Measurements from ENCODE around the gene HP1BP3.

The HP1BP3 gene

DNA sequence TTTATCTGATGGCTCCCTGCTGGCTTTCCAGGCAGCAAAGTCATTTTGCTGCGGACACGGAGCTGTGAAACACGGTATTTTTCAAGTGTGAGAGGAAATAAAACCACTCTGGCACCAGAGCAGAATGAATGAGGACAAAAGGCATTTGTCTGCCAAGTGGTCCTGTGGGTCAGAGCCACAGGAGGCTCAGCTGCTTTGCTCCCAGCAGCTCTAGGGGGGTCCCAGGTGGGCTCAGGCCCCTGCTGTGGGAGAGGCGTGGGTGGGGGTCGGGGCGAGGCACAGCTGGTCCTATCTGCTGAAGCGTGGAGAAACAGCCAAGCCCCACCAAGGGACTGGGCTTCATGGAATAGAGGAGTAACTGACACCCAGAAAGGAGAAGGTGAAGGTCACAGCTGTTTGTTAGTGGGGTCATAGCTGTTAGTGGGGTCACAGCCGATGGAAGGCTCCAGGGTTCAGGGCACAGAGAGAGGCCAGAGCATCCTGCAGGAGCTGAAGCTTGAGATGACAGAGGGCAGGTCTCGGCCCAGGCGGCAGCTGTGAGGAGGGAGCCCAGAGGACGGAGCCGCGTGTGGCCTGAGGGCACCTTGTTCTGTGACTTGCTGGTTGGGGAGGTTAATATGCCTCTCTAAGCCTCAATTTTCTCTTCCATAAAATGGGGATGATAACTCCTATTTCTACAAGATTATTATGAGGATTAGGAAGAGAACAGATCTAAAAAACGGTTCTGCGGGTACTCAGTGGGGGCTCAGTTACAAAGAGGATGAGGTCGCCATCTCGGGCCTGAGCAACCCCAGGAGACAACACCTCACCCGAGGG is 76.4 kb downstream of the HP1BP3 start:
- DNase-seq: no peak

DNA sequence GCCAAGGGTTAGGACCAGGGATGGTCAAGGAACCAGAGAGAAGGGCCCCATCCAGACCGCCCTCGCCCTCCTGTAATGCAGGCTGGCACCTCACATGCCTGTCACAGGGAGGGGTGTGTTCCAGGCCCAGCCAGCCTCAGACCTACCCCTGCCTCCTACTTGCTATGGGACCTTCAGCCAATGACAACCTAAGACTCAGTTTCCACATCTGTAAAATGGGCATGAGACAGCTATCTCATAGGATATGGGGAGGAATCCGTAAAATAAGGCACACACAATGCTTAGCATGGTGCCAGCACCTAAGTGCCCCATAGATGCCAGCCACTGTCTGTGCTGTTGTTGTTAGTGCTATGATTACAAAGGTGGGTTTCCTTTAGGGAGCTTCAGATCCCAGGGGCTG is 77.2 kb downstream of the HP1BP3 start:
- no peak for DNase-seq

DNA sequence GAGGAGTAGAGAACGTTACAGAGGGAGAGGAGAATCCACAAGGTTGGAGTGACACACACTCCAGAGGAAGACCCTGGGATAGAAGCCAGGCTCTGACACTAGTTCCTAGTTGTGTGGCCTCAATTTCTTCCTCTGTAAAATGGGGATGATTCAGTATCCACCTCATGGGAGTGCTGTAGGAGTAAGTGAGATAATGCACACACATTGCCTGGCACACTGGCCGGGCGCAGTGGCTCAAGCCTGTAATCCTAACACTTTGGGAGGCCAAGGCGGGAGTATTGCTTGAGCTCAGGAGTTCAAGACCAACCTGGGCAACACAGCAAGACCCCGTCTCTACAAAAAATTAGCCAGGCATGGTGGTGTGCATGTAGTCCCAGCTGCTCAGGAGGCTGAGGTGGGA is 78.2 kb downstream of the HP1BP3 start:
- DNase-seq: no peak

DNA sequence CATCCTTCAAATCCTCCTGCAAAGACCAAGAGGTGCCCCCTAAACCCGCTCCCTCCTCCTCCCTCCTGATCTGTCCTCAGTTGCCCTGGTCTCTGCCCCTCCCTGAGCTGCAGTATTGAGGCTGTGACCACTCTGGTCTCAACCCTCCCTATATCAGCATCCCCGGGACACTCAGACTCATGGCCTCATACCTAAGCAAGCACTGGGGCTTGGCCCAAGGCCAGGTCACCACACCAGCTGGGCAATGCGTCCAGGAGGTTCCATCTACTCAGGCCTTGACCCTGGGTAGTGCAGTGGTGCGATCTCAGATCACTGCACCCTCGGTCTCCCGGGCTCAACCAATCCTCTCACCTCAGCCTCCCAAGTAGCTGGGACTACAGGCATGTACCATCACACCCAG is 79.0 kb downstream of the HP1BP3 start:
- no peak for DNase-seq

DNA sequence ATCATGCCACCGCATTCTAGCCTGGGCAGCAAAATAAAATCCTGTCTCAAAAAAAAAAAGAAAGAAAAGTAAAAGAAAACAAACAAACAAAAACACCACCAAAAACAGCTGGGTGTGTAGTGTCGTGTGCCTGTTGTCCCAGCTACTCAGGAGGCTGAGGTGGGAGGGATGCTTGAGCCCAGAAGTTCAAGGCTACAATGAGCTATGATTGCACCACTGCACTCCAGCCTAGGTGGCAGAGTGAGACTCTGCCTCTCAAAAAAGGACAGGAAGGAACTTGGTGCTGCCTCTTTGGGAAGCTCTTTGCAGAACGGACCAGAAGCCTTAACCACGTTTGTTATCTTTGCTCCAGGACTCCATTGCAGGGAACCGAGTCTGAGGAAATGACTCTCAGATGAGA is 80.3 kb downstream of the HP1BP3 start:
- DNase-seq: no peak

DNA sequence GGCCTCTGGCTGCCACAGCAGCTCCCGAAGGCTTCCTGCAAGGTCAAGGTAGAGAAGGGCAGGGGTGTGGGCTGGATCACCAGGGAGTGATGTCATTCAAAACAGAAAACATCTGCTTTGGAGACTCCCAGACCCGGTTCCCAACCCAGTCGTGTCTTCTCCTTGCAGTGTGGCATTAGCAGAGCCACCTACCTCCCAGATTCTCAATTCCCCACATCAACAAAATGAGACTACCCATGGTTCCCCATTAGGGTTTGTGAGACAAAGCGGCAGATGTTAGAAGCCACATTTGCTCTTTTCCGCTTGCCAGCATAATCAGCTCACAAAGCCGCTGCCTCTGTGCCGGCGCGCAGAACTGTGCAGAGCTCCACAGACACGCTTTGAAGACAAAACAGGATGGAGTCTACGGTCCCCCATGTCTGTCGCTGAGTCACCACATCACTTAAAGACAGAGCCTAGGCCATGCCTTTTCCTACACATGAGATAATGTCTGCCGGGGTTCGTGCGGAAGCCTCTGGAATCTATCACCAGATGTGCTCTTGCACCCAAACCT is 81.8 kb downstream of the HP1BP3 start:
- DNase-seq: no peak

DNA sequence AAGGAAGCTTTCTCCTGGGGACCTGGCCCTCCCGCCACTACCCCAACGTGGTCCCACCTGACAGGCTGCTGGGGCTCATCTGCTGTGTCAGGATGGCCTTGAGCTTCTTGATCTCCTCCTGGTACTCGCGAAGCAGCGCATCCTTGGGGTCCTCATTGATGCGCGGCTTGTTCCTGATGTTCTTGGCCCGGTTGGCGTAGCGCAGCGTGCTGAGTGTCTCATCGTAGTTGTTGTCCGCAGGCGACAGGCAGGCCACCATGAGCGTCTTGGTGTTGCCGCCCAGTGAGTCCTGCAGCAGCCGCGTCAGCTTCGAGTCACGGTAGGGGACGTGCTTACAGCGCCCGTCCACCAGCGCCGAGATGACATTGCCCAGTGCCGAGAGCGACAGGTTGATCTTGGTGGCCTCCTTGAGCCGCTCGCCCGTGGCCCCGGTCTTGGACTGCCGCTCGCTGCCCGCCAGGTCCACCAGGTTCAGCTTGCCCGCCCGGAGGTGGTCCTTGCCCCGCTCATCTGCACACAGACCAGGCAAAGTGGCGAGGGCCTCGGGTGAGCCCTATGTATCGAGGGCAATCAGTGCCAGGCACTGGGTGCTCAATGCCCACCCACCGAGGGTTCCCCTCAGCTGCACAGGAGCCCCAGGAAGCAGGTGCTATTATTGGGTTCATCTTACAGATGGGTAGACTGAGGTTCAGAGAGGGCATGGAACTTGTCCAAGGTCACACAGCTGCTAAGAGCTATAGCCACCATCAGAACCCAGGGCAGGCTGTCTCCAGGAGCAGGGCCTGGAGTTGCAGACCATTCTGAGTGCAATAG is 82.5 kb downstream of the HP1BP3 start:
- DNase-seq: no peak

DNA sequence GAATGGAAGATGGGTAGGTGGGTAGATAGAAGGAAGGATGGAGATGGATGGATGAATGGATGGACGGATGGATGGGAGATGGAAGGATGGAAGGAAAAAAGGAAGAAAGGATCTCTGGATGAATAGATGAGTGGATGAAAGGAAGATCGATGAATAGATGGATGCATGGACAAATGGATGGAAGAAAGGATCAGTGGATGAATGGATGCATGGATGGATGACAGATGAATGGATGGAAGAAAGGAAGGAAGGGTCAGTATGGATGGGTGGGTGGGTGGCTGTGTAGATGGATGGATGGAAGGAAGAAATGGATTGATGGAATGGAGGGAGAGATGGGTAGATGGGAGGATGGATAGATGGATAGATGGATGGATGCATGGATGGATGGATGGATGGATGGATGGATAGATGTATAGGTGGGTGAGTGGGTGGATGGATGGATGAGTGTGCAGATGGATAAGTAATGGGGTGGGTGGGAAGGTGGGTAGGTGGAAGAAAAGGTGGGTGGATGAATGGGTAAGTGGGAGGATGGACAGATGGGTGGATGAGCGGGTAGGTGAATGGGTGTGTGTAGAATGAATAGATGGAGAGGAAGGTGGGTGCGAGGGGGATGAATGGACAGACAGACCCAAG is 83.9 kb downstream of the HP1BP3 start:
- DNase-seq: no peak

DNA sequence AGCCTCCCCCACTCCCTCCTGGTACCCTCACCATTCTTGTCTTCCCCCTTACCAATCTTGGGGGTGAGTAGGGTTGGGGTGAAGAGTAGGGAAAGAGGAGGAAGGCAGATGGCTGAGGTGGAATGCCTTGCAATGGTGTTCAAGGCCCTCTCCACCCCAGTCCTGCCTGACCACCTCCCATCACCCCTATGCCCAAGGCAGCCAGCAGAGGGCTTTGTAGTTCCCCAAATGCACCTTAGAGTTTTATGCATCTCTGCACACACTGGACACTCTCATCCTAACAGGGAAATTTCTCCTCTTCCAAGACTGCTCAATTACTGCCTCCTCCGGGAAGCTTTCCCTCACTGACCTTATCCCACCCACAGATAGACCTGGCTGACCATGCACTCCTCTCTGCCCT is 84.7 kb downstream of the HP1BP3 start:
- DNase-seq: no peak

DNA sequence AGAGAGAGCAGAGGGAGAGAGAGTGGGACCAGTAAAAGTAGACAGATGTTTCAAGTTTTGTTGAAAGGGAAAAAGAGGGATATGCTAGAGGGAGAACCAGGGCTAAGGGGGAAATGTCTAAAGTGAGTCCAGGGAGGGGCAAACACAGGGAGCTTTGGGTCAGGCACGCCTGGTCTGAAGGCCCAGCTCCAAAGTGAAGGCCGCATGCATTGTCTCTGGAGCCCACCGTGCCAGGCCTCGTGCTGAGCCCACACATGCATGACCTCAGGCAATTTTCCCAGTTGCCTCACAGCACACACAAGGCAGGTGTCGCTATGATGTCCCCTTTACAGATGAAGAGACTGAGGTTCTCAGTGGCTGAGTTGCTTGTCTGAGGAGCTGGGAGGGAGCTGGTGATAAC is 85.3 kb downstream of the HP1BP3 start:
- DNase-seq: no peak

DNA sequence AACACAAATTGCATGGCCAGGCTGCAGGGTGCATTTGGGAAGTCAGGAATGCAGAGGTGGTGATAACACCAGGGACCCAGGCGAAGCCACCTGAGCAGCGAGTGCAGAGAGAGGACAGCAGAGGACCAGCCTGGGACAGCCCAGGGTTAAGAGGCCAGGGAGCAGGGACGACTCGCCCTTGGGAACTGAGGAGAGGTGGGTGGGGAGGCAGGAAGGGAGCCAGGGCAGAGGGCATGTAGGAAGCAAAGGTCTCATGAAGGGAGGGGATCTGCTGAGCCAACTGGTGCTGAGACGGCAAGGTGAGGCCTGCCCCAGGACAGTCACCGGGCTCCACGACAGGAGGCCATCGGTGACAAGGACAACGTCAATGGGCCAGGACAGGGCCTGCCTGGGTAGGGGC is 85.7 kb downstream of the HP1BP3 start:
- no peak for DNase-seq

DNA sequence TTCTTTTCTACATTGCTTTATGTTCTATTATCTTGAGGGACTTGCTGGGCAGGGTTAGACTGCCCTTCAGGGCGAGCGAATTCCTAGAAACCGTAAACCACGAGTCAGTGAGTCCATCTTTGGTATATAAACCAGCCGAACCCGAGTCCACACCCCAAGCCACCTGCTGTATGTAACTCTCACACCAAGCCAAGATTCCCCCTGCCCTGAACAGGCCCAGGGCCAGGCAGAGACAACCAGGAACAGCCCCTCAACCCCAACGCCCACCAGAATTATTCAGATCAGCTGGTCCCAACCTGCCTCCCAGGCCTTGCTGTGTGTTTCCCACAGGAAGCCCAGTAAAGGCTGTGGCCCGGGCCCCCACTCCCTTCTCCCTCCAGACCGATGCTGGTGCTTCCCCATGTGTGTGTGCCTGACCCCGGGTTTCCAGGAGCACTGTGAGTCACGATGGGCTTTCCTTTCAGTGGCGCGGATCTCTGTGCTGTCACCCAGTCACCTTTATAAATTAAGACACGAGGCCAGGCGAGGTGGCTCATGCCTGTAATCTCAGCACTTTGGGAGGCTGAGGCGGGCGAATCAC is 86.4 kb downstream of the HP1BP3 start:
- no peak for DNase-seq

DNA sequence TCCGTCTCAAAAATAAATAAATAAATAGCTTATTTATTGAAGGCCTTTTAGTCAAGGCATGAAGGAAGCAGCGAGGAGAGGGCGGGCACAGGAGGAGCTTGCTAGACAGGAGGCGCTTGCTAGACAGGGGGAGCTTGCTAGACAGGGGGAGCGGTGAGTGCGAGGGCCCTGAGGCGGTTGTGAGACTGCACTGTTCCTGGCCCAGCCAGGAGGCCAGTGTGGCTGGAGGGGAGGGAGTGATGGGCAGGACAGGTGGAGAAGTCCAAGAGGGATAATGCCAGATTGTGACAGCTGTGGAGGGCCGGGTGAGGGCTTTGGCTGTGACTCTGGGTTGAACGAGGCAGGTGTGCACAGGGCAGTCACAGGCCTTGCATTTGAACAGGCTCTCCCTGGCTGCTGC is 87.5 kb downstream of the HP1BP3 start:
- no peak for DNase-seq

DNA sequence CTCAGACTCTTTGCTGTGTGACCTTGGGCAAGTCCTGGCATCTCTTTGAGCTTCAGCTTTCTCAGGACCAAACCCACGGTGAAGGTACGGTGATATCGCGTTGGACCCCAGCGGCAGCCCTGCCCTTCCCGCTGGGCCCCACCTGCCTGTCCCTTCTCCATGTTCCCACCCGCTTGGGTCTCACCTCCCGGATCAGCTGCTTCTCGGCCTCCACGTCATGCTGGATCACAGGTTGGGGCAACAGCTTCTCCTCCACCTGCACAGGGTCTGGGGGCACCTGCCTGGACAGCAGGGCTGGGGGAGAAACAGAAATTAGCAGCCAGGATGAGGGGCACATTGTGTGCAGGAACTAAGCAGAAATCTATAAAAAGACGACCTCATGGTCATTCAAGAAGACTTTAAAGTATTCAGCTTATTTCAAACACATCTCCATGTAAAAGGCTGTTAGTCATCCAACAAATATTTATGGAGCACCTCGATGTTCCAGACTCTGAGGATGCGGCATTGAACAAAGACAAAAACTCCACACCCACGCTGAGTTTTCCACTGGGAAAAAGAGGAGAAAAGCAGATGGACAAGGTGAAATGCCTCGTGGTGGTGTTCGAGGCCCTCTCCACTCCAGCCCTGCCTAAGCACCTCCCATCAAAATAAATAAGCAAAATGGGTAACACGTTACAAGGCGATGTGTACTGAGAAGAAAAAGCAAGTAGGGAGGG is 88.8 kb downstream of the HP1BP3 start:
- no peak for DNase-seq

DNA sequence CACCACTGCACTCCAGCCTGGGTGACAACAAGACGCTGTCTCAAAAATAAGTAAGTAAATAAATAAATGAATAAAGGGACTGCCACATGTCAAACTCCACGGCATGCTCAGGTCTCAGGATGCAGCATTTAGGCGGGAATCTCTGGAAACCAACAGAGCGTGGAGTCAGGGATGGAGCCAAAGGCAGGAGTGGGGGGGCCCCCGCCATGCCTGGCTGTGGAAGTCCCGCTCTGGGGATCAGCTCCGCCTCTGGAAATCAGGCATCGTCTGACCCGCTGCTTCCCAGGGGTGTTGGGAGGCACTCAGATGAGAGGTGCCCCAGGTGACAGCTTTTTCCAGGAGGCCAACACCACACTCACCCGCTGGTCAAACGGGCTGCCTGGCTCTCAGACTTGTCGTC is 89.5 kb downstream of the HP1BP3 start:
- no peak for DNase-seq

DNA sequence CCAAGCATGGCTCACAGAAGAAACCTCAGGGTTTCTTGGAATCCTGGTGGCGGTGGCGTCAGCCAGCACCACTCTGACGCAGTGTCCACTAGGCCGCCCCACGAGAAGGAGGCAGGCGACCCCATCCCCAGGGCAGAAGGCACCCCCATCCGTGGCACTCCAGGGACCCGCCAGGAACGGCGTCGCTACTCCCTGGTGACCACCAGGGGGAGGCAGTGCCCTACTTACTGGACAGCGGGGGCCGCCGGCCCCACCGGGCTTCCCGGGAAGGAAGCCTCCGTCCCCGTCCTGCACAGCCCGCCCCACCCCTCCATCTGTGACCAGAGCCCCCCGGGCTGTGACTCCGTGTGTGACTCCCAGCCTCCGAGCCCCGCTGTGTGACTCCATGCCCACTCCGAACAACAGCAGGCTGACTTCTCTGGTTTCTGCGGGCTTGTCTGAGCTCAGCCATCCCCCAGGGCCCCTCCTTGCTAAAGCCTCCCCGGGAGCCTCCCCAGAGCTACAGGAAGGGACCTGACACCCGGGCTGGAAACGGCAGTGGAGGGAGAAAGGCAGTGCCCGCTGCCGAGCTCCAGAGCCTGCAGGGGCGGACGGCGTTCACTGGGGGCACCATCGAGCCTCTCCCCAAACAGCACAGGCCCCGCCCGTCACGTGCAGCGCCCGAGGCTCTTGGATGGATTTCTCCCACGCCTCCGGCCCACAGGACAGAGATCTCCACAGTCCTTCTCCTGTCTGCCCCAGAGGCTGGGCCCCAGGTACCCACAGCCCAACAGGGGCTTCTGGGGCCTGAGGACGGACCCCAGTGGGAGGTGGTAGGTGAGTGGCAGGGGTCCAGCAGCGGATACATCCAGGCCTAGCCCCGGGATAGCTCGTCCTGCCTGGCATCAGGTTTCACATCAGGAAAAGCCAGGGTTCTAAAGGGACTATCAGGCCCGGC is 90.4 kb downstream of the HP1BP3 start:
- DNase-seq: peak; percentile 56

DNA sequence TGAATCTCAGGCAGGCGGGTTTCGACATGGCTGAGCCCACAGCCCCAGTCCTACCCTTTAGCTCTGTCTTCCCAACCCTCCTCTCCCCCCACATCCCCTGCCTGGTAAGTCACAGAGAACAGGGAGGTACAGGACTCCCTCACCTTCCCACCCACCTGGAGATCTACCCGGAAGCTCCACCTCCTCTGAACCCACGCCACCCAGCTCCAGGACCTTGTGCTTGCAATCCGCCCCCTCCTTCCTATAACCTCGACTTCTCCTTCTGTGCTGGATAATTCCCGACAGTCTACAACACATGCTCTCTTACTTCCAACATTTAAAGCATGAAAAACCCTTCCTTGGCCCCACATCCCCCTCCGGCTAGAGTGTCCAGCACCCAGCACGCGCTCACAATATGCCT is 91.6 kb downstream of the HP1BP3 start:
- no peak for DNase-seq

DNA sequence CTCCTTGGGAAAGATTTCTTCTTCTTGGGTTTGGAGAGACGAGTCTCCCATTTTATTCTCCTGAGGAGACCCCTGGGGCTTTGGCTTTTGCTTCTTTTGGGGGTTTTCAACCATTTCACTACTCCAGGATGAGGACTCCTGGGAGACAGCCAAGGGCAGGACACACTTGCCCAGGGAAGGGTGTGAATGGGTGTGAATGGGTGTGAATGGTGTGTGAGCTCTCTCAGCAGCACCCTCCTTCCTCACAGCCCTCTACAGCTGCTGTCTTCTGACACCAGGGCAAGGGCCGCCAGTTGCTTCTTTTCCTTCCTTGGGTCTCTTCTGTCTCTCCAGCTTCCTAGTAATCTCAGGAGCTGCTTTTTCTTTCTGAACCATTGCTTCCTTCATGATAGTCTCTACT is 93.5 kb downstream of the HP1BP3 start:
- DNase-seq: no peak

Data from GOT3 (cell line).